ENCODE results near the gene LDB3. TPM values are rescaled to one million over a fixed set of nuclear protein-coding genes. Genes with fewer than 3 reads are reported as not detected.

LDB3 gene
- total and polyA plus RNA-seq, 9 of the 15 experiments (the other 6 are each of a cell fraction or from before 2014, with no cell fraction given): 0.03 TPM; not detected in 8

- WGBS (ENCODE audit: insufficient coverage, low coverage, missing lambda C conversion rate): 0% methylated on average over 2 of the region's 2 CpGs
- peaks cover 0 to 8% of the 10 kb centered on the region in 2 experiments; a peak in 2 of 5 replicates for H3K4me1 ChIP-seq (replicated peaks in 1 of 2; ENCODE audit: control insufficient read depth in 2 of 2, insufficient read depth in 2 of 2, low read length in 2 of 2)
- H3K79me2 ChIP-seq (ENCODE audit: control insufficient read depth, insufficient read depth, low read length): no peaks in the 10 kb centered on the region
- no TSS peak for BruUV-seq (replicated peaks)
- no peak for DNase-seq (ENCODE audit: extremely low read depth in 1 of 4, low spot score in 3 of 4)
- H3K27me3 ChIP-seq (ENCODE audit: control insufficient read depth in 2 of 2, insufficient read depth in 2 of 2, low read length in 2 of 2): peaks cover 18 to 38% of the 10 kb centered on the region in 2 experiments; a peak in 3 of 5 replicates
- no peak for ATAC-seq
- H4K20me1 ChIP-seq (replicated peaks; ENCODE audit: control insufficient read depth, insufficient read depth, low read length): no peaks in the 10 kb centered on the region
- no peak for FAIRE-seq
- ChIA-PET CTCF (ENCODE audit: low intra/inter-chr PET ratio) (no interaction called here), POLR2A (no interaction called here)
- no peak overlapping the region for H2AFZ ChIP-seq (ENCODE audit: low read depth, low read length)
- intact Hi-C loops (cut with micrococcal nuclease): no loop called here
- no peak overlapping the region for H3K27ac ChIP-seq (ENCODE audit: extremely low read depth, low read depth, low read length)
- H3K9ac ChIP-seq (ENCODE audit: insufficient read depth in 1 of 2, low read depth in 2 of 2, low read length in 2 of 2): no peak overlapping the region
- no peaks in the 10 kb centered on the region for H3K36me3 ChIP-seq (ENCODE audit: control insufficient read depth, insufficient read depth, low read length)
- H3K9me3 ChIP-seq (replicated peaks; ENCODE audit: control insufficient read depth, insufficient read depth, low read depth, low read length): no peaks in the 10 kb centered on the region
- H3K4me2 ChIP-seq (ENCODE audit: insufficient read depth, low read length): no peak overlapping the region
- in situ Hi-C loops (cut with MboI): no loop called here
- H3K9me1 ChIP-seq (ENCODE audit: control insufficient read depth, insufficient read depth, low read length): no peaks in the 10 kb centered on the region
- H3K4me3 ChIP-seq: no peak overlapping the region
- TF ChIP-seq NR2C1 (IDR thresholded peaks at IDR 0.05) (no peak), NR2C1 (tag; IDR thresholded peaks at IDR 0.05) (no peak), CBX1 (IDR thresholded peaks at IDR 0.05; ENCODE audit: low read depth) (no peak), TAF15 (IDR thresholded peaks at IDR 0.05; ENCODE audit: low read depth, low read length) (no peak), ZNF395 (CRISPR knock-in tag; IDR thresholded peaks at IDR 0.05) (no peak), COPS2 (conservative IDR thresholded peaks at IDR 0.05) (no peak), HEY1 (CRISPR knock-in tag; IDR thresholded peaks at IDR 0.05; ENCODE audit: borderline replicate concordance) (no peak), ZC3H8 (IDR thresholded peaks at IDR 0.05) (no peak), FOXJ2 (tag; IDR thresholded peaks at IDR 0.05) (no peak), SAP30 (IDR thresholded peaks at IDR 0.05; ENCODE audit: borderline replicate concordance, insufficient read depth, low read depth, low read length, poor library complexity, severe bottlenecking) (no peak), MCM7 (IDR thresholded peaks at IDR 0.05) (no peak), ZBTB12 (CRISPR knock-in tag; IDR thresholded peaks at IDR 0.05) (no peak), ZBTB49 (CRISPR knock-in tag; IDR thresholded peaks at IDR 0.05; ENCODE audit: borderline replicate concordance) (no peak), NFATC3 (IDR thresholded peaks at IDR 0.05) (no peak), ASH1L (IDR thresholded peaks at IDR 0.05; ENCODE audit: borderline replicate concordance, low read depth, partially characterized antibody) (no peak), ZKSCAN3 (CRISPR knock-in tag; IDR thresholded peaks at IDR 0.05) (no peak)
- TF ChIP-seq, protein P1, sequence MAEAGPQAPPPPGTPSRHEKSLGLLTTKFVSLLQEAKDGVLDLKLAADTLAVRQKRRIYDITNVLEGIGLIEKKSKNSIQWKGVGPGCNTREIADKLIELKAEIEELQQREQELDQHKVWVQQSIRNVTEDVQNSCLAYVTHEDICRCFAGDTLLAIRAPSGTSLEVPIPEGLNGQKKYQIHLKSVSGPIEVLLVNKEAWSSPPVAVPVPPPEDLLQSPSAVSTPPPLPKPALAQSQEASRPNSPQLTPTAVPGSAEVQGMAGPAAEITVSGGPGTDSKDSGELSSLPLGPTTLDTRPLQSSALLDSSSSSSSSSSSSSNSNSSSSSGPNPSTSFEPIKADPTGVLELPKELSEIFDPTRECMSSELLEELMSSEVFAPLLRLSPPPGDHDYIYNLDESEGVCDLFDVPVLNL (CRISPR knock-in tag; IDR thresholded peaks at IDR 0.05; ENCODE audit: low read depth): no peak
These were observed 32.9 kb upstream of the LDB3 start for GRCh38 chr10:86635402-86635801.
